ENCODE data around the gene ARMH1. TPM values are rescaled to one million over a fixed set of nuclear protein-coding genes. Genes with fewer than 3 reads are reported as not detected.

The ARMH1 gene
- total RNA-seq (2022; extraction: Qiagen RNA extraction): 0.50 to 1.5 TPM (median 0.98 TPM) in 5 replicates

GRCh38 chr1:44674113-44675000, at the start of gene ARMH1, which contains the start of gene TMEM53:
TSS of gene ARMH1 (plus strand) at chr1:44674714. CDS start at chr1:44689698, 14,984 bp downstream.
TSS of gene TMEM53 (minus strand) at chr1:44674481. CDS start at chr1:44674391, 90 bp downstream.

GRCh38 chr1:44730741-44731512, 56.4 kb downstream of the ARMH1 start, which contains the start of gene RNU5D-1:
TSS of gene RNU5D-1 (minus strand) at chr1:44731170.

GRCh38 chr1:44739307-44740178, 65.0 kb downstream of the ARMH1 start, which contains the start of gene KIF2C:
TSS of gene KIF2C (plus strand) at chr1:44739837. CDS start at chr1:44739933, 96 bp downstream.

Other genes starting within 250 kb of the ARMH1 start
- 6.6 to 9.2 TPM (median 8.2 TPM) in 5 replicates for gene TMEM53, start 233 bp upstream of the ARMH1 start, total RNA-seq (2022; extraction: Qiagen RNA extraction)
- not detected in 5 replicates for gene RNU5D-1, start 56.5 kb downstream of the ARMH1 start, total RNA-seq (2022; extraction: Qiagen RNA extraction)
- gene KIF2C, start 65.1 kb downstream of the ARMH1 start, total RNA-seq (2022; extraction: Qiagen RNA extraction): 35.0 to 42.9 TPM (median 37.0 TPM) in 5 replicates
- 1,550 to 1,720 TPM (median 1,658 TPM) in 5 replicates for gene RPS8, start 100.8 kb downstream of the ARMH1 start, total RNA-seq (2022; extraction: Qiagen RNA extraction)
- gene BEST4, start 113.5 kb downstream of the ARMH1 start, total RNA-seq (2022; extraction: Qiagen RNA extraction): 0.17 to 0.37 TPM (median 0.24 TPM) in 5 replicates
- 12.5 to 18.2 TPM (median 15.1 TPM) in 5 replicates for gene PLK3, start 125.7 kb downstream of the ARMH1 start, total RNA-seq (2022; extraction: Qiagen RNA extraction)
- 0.63 to 0.93 TPM (median 0.68 TPM) in 4 of 5 replicates, not detected in the other for gene DYNLT4, start 132.6 kb downstream of the ARMH1 start, total RNA-seq (2022; extraction: Qiagen RNA extraction)
- 1.5 to 2.6 TPM (median 2.4 TPM) in 5 replicates for gene BTBD19, start 133.8 kb downstream of the ARMH1 start, total RNA-seq (2022; extraction: Qiagen RNA extraction)
- 0.11 to 0.30 TPM (median 0.23 TPM) in 5 replicates for gene PTCH2, start 168.5 kb downstream of the ARMH1 start, total RNA-seq (2022; extraction: Qiagen RNA extraction)